Skeletal muscle satellite cell (primary cell): ENCODE data around the gene LYL1.

ENCODE experiments used
- H3K27me3 ChIP-seq: 2 replicates; pipeline ENCODE4 v1.7.0; 2013; ENCODE audit warnings: low read length; ENCODE audit not compliant: control insufficient read depth, insufficient read depth
- H3K36me3 ChIP-seq: 2 replicates; pipeline ENCODE4 v1.7.0; 2013; ENCODE audit warnings: mild to moderate bottlenecking, control low read depth, low read length; ENCODE audit not compliant: insufficient read depth
- H3K4me1 ChIP-seq: 2 replicates; pipeline ENCODE4 v1.7.0; 2013; ENCODE audit warnings: low read length; ENCODE audit not compliant: control insufficient read depth, insufficient read depth
- H3K4me2 ChIP-seq: 2 replicates; pipeline ENCODE4 v1.7.0; 2013; ENCODE audit warnings: mild to moderate bottlenecking, low read length
- H3K4me3 ChIP-seq: 2 replicates; pipeline ENCODE4 v1.7.0; 2013; ENCODE audit warnings: low read length
- H3K9ac ChIP-seq: 2 replicates; pipeline ENCODE4 v1.7.0; 2013; ENCODE audit warnings: mild to moderate bottlenecking, low read depth, low read length, moderate library complexity
- H3K9me3 ChIP-seq: replicated peaks from 2 replicates; pipeline ENCODE4 v1.7.0; 2013; ENCODE audit warnings: mild to moderate bottlenecking, control low read depth, low read length

Gene LYL1

DNA sequence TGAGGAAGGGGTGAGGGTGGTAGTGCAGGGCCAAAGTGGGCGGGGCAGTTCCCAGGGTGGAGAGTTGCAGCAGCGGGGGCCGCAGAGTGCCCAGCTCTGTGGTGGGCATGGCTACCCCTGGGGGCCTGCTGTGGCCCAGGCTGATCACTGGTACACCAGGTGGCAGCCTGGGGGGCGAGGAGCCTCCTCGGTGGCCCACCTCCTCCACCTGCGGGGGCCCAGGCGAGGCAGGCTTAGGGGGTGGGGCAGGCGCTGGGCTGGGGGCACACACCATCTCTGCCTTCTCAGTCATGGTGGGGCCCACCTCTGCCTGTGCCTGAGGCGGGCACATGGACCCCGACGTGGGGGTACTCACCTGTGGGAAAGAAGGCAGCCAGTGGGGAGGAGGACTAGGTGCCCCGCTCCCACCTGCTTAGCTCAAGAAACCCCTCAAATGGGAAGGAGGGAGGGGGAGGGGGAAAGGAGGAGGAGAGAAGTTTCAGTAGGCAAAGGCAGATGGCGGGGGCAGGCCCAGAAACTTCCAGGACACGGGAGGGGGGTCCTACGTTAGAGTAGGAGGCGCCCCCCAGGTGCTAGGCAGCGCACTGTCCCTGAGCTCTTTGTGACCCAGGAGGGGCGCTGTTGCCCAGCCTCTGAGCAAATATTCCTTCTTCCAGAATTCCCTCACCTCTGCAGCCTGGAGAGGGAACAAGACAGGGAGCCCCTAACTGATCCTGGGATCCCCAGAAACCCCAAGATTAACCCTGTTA is 1.6 kb downstream of the LYL1 start:
- no peaks in the 10 kb centered on the region for H3K9me3 ChIP-seq
- peaks cover 13% of the 10 kb centered on the region for H3K36me3 ChIP-seq
- no peak overlapping the region for H3K4me2 ChIP-seq
- no peaks in the 10 kb centered on the region for H3K27me3 ChIP-seq
- no peak overlapping the region for H3K9ac ChIP-seq
- H3K4me3 ChIP-seq, result no peak overlapping the region
- peaks cover 12% of the 10 kb centered on the region for H3K4me1 ChIP-seq

DNA sequence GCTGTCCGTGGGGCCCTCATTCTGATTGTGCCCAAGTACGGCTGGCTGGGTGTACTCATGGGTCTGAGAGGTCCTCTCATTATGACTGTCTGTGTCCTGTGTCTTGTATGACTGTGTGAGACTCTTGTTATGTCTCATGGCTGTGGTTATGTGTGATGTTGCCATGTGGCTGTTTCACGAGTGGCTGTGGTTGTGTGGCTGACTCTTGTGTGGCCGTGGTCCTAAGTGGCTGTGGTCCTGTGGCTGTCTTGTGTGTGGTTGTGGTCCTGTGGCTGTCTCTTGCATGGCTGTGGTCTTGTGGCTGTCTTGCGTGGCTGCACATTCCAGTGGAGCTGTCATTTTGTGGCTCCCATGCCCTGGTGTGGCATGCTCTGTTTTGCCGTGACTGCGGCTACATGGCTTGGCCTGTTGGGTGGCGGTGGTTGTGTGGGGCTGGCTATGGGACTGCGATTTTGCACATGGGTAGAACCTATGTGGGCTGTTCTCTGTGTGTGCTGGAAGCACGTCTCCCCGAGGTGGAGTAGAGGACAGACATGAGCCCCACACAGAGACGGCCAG is 2.5 kb downstream of the LYL1 start:
- no peaks in the 10 kb centered on the region for H3K27me3 ChIP-seq
- H3K36me3 ChIP-seq, result peaks cover 15% of the 10 kb centered on the region
- H3K4me3 ChIP-seq, result no peak overlapping the region
- H3K4me2 ChIP-seq, result no peak overlapping the region
- H3K9me3 ChIP-seq, result no peaks in the 10 kb centered on the region
- H3K4me1 ChIP-seq, result peaks cover 12% of the 10 kb centered on the region
- H3K9ac ChIP-seq, result no peak overlapping the region

GRCh38 chr19:13099073-13099999 is 3.3 kb downstream of the LYL1 start:
- no peak overlapping the region for H3K4me3 ChIP-seq
- peaks cover 12% of the 10 kb centered on the region for H3K4me1 ChIP-seq
- no peaks in the 10 kb centered on the region for H3K9me3 ChIP-seq
- H3K27me3 ChIP-seq, result no peaks in the 10 kb centered on the region
- H3K9ac ChIP-seq, result no peak overlapping the region
- peaks cover 11% of the 10 kb centered on the region for H3K36me3 ChIP-seq
- H3K4me2 ChIP-seq, result no peak overlapping the region

GRCh38 chr19:13098277-13099072 is 4.2 kb downstream of the LYL1 start:
- Histone ChIP-seq H3K4me2 (no peak overlapping the region), H3K4me3 (no peak overlapping the region), H3K9ac (no peak overlapping the region), H3K4me1 (peaks cover 16% of the 10 kb centered on the region), H3K9me3 (no peaks in the 10 kb centered on the region), H3K36me3 (peaks cover 14% of the 10 kb centered on the region), H3K27me3 (no peaks in the 10 kb centered on the region)

DNA sequence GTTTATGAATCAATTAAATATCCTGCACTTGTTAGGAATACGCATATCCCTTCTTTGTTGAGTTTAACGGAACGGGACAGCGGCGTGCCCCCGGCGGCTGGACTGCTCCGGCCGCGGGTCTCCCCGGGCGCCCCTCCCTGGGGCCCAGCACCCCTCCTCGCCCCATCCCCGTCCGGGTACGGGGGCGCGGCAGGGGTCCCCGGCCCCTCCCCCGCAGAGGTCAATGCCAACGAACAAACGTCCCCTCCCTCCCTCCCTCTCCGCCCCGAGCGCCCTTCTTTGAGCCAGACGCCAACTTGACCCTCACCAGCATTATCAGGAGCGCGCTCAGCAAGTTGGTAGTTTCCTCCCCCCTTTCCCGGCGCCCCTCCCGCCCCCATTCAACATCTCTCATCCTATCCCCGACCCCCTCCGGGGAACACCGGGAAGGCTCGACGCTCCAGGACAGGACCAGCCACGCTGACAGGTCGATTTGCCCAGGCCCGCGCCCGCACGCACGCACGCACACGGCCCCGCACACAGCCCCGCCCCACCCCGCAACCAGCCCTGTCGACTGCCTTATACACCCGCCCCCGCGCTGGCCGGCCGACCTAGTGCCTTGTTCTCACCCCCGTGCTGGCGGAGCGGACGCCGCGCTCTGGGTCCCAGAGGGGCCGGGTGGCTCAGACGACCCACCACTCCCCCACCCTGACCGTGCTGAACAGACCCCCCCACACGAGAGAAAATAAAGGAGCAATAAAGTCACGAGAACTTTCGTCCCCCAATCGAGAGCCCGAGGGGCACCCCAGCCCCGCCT is 5.0 kb downstream of the LYL1 start:
- Histone ChIP-seq H3K4me3 (no peak overlapping the region), H3K9ac (no peak overlapping the region), H3K36me3 (peaks cover 14% of the 10 kb centered on the region), H3K4me2 (no peak overlapping the region), H3K27me3 (no peaks in the 10 kb centered on the region), H3K9me3 (no peaks in the 10 kb centered on the region), H3K4me1 (peaks cover 10% of the 10 kb centered on the region)

DNA sequence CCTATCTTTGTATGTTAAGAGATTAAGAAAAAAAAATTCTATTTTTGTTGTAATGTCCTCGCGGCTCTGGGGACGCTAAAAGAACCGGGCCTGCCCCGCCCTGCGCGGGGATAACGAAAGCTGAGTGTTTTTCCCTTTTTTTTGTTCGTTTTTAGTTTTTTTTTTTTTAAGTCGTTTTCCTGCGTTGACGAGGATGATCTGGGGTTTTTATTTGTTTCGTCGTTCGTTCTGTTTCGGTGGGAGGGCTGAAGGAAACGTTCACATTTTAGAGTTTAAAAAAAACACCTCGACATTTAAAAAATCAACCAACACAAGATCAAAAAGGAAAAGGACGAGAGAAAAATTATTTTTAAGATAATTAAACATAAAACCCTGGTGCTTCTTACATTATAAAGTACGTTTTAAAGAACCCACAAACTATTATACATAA is 5.6 kb downstream of the LYL1 start:
- H3K9ac ChIP-seq, result no peak overlapping the region
- peaks cover 7% of the 10 kb centered on the region for H3K4me1 ChIP-seq

GRCh38 chr19:13095934-13096927 is 6.4 kb downstream of the LYL1 start:
- no peak overlapping the region for H3K9ac ChIP-seq
- no peaks in the 10 kb centered on the region for H3K27me3 ChIP-seq
- peaks cover 18% of the 10 kb centered on the region for H3K36me3 ChIP-seq
- no peak overlapping the region for H3K4me2 ChIP-seq
- peaks cover 15% of the 10 kb centered on the region for H3K4me1 ChIP-seq
- H3K9me3 ChIP-seq, result no peaks in the 10 kb centered on the region
- H3K4me3 ChIP-seq, result no peak overlapping the region

More for the DNA sequence above, 5.6 kb downstream of the LYL1 start:
- Histone ChIP-seq H3K36me3 (peaks cover 18% of the 10 kb centered on the region), H3K9me3 (no peaks in the 10 kb centered on the region), H3K27me3 (no peaks in the 10 kb centered on the region), H3K4me2 (no peak overlapping the region), H3K4me3 (no peak overlapping the region)

- Histone ChIP-seq H3K4me2 (no peak overlapping the region), H3K4me1 (peaks cover 24% of the 10 kb centered on the region), H3K9me3 (no peaks in the 10 kb centered on the region), H3K27me3 (no peaks in the 10 kb centered on the region), H3K36me3 (peaks cover 19% of the 10 kb centered on the region), H3K9ac (no peak overlapping the region), H3K4me3 (no peak overlapping the region)
Measured at GRCh38 chr19:13095393-13095784, 7.3 kb downstream of the LYL1 start.

DNA sequence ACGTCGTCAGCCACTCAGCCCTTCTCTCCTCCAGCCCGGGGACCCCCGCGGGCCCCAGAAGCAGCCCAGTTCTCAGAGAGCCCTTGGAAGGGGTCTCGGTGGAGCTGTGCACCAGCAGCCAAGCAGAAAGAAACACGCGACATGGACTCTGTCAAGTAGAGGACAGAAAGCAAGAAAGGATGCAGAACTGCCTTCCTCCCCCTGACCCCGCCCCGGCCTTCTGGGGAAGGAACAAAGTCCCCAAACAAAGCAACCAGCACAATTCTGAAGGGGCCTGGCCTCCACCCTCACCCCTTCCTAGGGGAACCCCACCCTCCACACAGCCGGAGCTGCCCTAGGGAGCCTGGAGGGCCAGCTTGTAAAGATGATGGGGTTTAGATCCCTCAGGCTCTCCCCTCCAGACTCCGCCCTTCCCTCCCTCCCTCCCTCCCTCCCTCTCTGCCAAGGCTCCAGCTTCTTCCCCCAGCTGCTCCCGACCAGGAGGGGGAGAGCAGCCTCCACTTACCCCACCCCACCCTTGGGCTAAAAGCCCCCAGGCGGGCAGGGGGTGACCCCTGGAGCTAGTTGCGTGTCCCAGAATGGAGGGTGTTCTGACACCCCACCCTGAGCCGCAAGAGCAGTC is 7.8 kb downstream of the LYL1 start:
- Histone ChIP-seq H3K4me2 (no peak overlapping the region), H3K4me1 (peaks cover 28% of the 10 kb centered on the region)

More for the DNA sequence above, 7.8 kb downstream of the LYL1 start:
- H3K27me3 ChIP-seq, result no peaks in the 10 kb centered on the region
- no peak overlapping the region for H3K4me3 ChIP-seq
- no peak overlapping the region for H3K9ac ChIP-seq
- H3K36me3 ChIP-seq, result peaks cover 22% of the 10 kb centered on the region
- H3K9me3 ChIP-seq, result no peaks in the 10 kb centered on the region
